Measurements from ENCODE around the gene CFLAR.

CFLAR gene

DNA sequence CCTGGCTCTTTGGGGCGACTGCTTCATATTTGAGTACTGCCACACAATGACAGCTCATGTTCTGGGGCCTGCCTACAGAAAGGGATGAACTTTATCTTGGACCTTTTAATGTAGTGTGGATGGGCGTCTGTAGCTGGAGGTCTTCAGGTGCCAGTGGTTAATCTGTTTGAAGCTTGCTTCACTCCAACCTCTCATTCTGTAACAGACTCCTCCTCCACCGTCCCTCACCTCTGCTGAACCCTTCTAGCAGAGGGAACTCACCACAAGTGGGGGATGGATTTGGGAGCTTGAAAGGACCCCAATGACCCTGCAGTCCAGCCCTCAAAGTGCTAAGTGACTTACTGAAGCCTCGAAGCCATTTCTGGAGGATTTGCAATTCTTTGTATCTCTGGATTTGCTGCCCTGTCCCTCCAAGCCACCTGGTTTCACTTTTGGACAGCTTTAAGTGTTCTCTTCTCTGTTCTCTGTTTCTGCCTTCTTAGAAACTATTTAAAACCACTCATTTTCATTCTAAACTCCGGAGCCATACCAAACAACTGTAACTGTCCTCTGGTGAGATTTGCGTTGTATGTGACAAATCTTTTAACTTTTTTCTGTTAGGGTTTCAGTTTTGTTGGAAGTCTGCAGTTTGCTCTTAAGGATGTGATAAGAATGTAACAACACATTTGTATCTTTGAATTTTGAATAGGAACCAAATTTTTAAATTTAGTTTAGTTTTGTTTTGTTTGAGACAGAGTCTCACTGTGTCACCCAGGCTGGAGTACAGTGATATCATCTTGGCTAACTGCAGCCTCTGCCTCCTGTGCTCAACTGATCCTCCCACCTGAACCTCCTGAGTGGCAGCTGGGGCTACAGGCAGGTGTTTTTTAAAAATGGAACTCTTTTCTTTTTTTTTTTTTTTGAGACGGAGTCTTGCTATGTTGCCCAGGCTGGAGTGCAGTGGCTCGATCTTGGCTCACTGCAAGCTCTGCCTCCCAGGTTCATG lies 107.4 kb downstream of the CFLAR start:
- DNase-seq = no peak

Data from effector CD8-positive, alpha-beta T cell (primary cell).